ENCODE measurements around the gene SCGB2B2. TPM values are rescaled to one million over a fixed set of nuclear protein-coding genes. Genes with fewer than 3 reads are reported as not detected.
"Not testable (repeated sequence)": the region's sequence is repeated elsewhere in the genome, so short reads cannot be mapped to it uniquely, and the experiment has no call there.

SCGB2B2 gene
- total RNA-seq: 0.27 TPM

- DNase-seq (ENCODE audit: low read depth in 2 of 3, low spot score in 2 of 3): peak in 2 of 3 donors; percentile 90 to 91
These were observed at the start of gene SCGB2B2 for GRCh38 chr19:34676697-34677385. SCGB2B2 (minus strand) TSS chr19:34677159; CDS start chr19:34594563, 82,596 bp downstream.

- DNase-seq (ENCODE audit: low read depth in 2 of 3, low spot score in 2 of 3): no peak
These were observed 48.4 kb upstream of the SCGB2B2 start for GRCh38 chr19:34725400-34725799.

GRCh38 chr19:34722353-34722752 lies 45.4 kb upstream of the SCGB2B2 start:
- DNase-seq (ENCODE audit: low read depth in 2 of 3, low spot score in 2 of 3): no peak

DNA sequence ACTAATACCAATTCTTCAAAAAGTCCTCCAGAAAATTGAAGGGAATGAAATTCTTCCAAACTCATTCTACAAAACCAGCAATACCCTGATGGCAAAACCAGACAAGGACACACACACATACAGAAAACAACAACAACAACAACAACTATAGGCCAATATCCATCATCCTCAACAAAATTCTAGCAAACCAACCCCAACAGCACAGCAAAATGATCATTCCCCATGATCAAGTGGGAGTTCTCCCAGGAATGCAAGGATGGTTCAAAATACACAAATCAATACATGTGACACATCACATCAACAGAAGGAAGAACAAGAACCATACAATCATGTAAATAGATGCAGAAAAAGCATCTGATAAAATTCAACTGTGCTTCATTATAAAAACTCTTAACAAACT lies 38.4 kb upstream of the SCGB2B2 start:
- no peak for DNase-seq (ENCODE audit: low read depth in 2 of 3, low spot score in 2 of 3)

GRCh38 chr19:34713262-34713637 lies 36.3 kb upstream of the SCGB2B2 start:
- DNase-seq (ENCODE audit: low read depth in 2 of 3, low spot score in 2 of 3): peak in 1 of 3 donors; percentile 5

GRCh38 chr19:34712395-34713261 lies 35.7 kb upstream of the SCGB2B2 start:
- peak; percentile 65 to 87 (median 68) for DNase-seq (ENCODE audit: low read depth in 2 of 3, low spot score in 2 of 3)

- DNase-seq (ENCODE audit: low read depth in 2 of 3, low spot score in 2 of 3): no peak
These were observed 34.9 kb upstream of the SCGB2B2 start for GRCh38 chr19:34711890-34712289.

DNA sequence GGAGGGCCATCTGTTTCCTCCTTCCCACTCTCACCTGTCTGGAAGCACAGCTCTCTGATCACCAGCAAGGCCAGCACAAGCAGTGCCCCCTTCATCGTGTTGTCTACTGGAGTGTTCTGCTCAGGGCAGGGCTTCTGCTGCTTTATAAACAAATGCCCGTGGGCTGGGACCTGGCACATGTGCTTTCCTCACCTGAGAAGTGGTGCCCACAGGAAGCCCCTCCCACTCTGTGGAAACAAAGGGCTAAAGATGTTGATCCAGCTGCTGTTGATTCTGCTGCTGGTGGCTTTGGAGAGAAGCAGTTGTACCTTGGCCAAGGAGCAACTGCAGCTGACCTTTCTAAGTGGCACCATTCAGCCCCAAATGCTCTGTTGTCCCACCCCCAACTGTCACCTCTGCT lies 30.7 kb upstream of the SCGB2B2 start:
- no peak for DNase-seq (ENCODE audit: low read depth in 2 of 3, low spot score in 2 of 3)

DNA sequence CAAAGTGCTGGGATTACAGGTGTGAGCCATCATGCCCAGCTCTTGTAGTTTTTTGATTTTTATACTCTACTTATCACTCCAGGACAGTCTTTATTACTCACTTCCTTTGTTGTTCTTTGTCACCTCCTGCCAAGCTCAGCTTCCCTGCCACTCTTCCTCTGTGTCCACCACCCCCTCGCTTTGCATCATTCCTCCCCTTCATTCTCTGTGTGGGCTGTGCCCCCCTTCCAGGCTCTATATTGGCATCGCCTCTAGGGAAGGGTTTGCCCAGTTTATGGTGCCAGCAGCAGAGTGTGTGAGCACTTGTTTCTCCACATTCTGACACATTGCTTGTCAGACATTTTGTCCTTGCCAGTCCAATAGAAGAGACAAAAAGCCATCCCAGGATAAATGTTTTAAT lies 15.6 kb upstream of the SCGB2B2 start:
- DNase-seq (ENCODE audit: low read depth in 2 of 3, low spot score in 2 of 3): no peak

GRCh38 chr19:34690372-34690771 lies 13.4 kb upstream of the SCGB2B2 start:
- no peak for DNase-seq (ENCODE audit: low read depth in 2 of 3, low spot score in 2 of 3)

- no peak for DNase-seq (ENCODE audit: low read depth in 2 of 3, low spot score in 2 of 3)
These were observed 11.6 kb upstream of the SCGB2B2 start for GRCh38 chr19:34688592-34688991.

GRCh38 chr19:34687348-34687747 lies 10.4 kb upstream of the SCGB2B2 start:
- no peak for DNase-seq (ENCODE audit: low read depth in 2 of 3, low spot score in 2 of 3)

- no peak for DNase-seq (ENCODE audit: low read depth in 2 of 3, low spot score in 2 of 3)
These were observed 9.5 kb upstream of the SCGB2B2 start for GRCh38 chr19:34686455-34686854.

DNA sequence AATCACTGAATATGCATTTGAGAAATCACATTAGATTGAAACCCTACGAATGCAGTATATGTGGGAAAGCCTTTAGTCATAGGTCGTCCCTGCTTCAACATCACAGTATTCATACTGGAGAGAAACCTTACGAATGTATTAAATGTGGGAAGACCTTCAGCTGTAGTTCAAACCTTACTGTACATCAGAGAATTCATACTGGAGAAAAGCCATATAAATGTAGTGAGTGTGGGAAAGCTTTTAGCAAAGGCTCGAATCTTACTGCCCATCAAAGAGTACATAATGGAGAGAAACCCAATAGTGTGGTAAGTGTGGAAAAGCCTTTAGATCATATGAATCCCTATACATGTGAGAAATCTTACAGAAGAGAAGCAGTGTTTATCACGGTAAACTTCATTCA lies 8.3 kb upstream of the SCGB2B2 start:
- not testable (repeated sequence) for DNase-seq (ENCODE audit: low read depth in 2 of 3, low spot score in 2 of 3)

DNA sequence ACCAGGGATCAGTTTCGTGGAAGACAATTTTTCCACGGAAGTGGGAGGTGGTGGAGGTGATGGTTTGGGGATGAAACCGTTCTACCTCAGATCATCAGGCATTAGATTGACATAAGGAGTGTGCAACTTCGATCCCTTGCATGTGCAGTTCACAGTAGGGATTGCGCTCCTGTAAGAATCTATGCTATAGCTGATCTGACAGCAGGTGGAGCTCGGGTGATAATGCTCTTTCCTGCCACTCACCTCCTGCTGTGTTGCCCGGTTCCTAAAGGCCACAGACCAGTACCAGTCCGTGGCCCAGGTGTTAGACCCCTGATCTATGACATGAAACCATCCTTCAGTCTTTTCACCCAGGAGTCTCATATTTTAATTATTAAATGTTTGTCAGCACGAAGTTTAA lies 4.5 kb upstream of the SCGB2B2 start:
- no peak for DNase-seq (ENCODE audit: low read depth in 2 of 3, low spot score in 2 of 3)

- DNase-seq (ENCODE audit: low read depth in 2 of 3, low spot score in 2 of 3): no peak
These were observed 1.5 kb upstream of the SCGB2B2 start for GRCh38 chr19:34678421-34678820.

GRCh38 chr19:34678085-34678412 lies 1.1 kb upstream of the SCGB2B2 start:
- no peak for DNase-seq (ENCODE audit: low read depth in 2 of 3, low spot score in 2 of 3)

DNA sequence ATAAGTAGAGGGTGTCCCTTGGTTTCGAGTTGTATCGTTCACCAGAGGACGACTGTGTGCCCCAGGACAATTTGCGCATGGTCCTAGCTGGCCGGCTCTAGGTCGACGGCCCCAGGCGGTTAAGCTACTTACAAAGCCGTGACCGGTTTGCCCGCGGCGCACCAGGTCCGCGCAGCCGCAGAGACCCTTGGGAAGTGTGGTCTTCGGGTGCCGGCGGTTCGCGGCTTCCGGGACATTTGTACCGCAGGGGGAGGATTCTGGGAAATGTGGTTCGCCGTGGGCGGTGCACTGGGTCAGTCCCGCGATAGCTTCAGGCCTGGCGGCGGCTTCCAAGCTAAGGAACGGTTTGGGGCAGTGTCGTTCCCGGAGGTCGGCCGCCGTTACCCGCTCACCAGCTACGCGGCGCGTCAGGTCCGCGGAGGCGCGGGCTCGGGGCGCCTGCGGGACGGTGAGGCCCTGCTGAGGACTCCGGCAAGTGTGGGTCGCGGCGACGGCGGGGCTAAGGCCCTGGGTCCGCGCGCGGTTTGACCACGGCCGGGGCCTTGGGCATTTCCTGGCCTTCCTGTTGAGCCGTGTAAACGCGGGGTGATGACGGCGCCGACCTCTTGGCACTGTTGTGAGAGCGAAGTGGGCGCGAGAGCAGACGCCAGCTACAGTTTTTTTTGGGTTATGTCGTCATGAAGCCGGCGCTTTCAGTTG lies 576 bp upstream of the SCGB2B2 start, which contains the start of gene ZNF302:
Gene ZNF302, plus strand, starts transcription at position 293 of the 699 bp plus-strand sequence. CDS start 1,127 bp downstream, outside the sequence.
- peak; percentile 90 to 97 (median 97) for DNase-seq (ENCODE audit: low read depth in 2 of 3, low spot score in 2 of 3)

- DNase-seq (ENCODE audit: low read depth in 2 of 3, low spot score in 2 of 3): no peak
These were observed 1.0 kb downstream of the SCGB2B2 start for GRCh38 chr19:34675919-34676318.

- DNase-seq (ENCODE audit: low read depth in 2 of 3, low spot score in 2 of 3): no peak
These were observed 1.7 kb downstream of the SCGB2B2 start for GRCh38 chr19:34675250-34675649.

- no peak for DNase-seq (ENCODE audit: low read depth in 2 of 3, low spot score in 2 of 3)
These were observed 3.4 kb downstream of the SCGB2B2 start for GRCh38 chr19:34673590-34673989.

Measured in hematopoietic multipotent progenitor cell (in vitro differentiated cells).